ENCODE data around the gene CDKN1C.
A peak's percentile ranks its signal among the peaks of the same experiment; 100 is the strongest.
"Not testable (repeated sequence)": the region's sequence is repeated elsewhere in the genome, so short reads cannot be mapped to it uniquely, and the experiment has no call there.

CDKN1C gene

GRCh38 chr11:2908130-2908529, 22.6 kb upstream of the CDKN1C start:
- no peaks in the 10 kb centered on the region for H3K36me3 ChIP-seq (replicated peaks)
- H3K27me3 ChIP-seq (replicated peaks), result no peaks in the 10 kb centered on the region
- H3K4me3 ChIP-seq (ENCODE audit: low read depth, low read length), result no peak overlapping the region
- no peak for DNase-seq
- TF ChIP-seq CTCF (IDR thresholded peaks at IDR 0.05; ENCODE audit: low read depth, low read length, missing control alignments), result no peak
- in situ Hi-C loops (cut with HindIII; ENCODE audit: low pct_ligation_motif_present, low sequenced_read_pairs), result no loop called here
- no peak overlapping the region for H3K27ac ChIP-seq

GRCh38 chr11:2905299-2905698, 19.7 kb upstream of the CDKN1C start:
- H3K36me3 ChIP-seq (replicated peaks); in situ Hi-C loops (cut with HindIII; ENCODE audit: low pct_ligation_motif_present, low sequenced_read_pairs); H3K27me3 ChIP-seq (replicated peaks): not testable (repeated sequence)

GRCh38 chr11:2904153-2905052, 18.8 kb upstream of the CDKN1C start:
- no peak for TF ChIP-seq CTCF (IDR thresholded peaks at IDR 0.05; ENCODE audit: low read depth, low read length, missing control alignments)
- Histone ChIP-seq H3K27me3 (replicated peaks) (no peaks in the 10 kb centered on the region), H3K27ac (no peak overlapping the region), H3K4me3 (ENCODE audit: low read depth, low read length) (no peak overlapping the region), H3K36me3 (replicated peaks) (no peaks in the 10 kb centered on the region)
- in situ Hi-C loops (cut with HindIII; ENCODE audit: low pct_ligation_motif_present, low sequenced_read_pairs), result no loop called here
- DNase-seq, result no peak

More at GRCh38 chr11:2905299-2905698, 19.7 kb upstream of the CDKN1C start:
- not testable (repeated sequence) for DNase-seq; H3K27ac ChIP-seq; H3K4me3 ChIP-seq (ENCODE audit: low read depth, low read length)

GRCh38 chr11:2903672-2904011, 18.1 kb upstream of the CDKN1C start:
- Histone ChIP-seq H3K4me3 (ENCODE audit: low read depth, low read length) (no peak overlapping the region), H3K36me3 (replicated peaks) (no peaks in the 10 kb centered on the region), H3K27me3 (replicated peaks) (no peaks in the 10 kb centered on the region), H3K27ac (no peak overlapping the region)
- DNase-seq, result no peak
- TF ChIP-seq CTCF (IDR thresholded peaks at IDR 0.05; ENCODE audit: low read depth, low read length, missing control alignments), result no peak
- in situ Hi-C loops (cut with HindIII; ENCODE audit: low pct_ligation_motif_present, low sequenced_read_pairs), result no loop called here

GRCh38 chr11:2902784-2903671, 17.5 kb upstream of the CDKN1C start:
- H3K27me3 ChIP-seq (replicated peaks), result no peaks in the 10 kb centered on the region
- no peak overlapping the region for H3K27ac ChIP-seq
- H3K36me3 ChIP-seq (replicated peaks), result no peaks in the 10 kb centered on the region
- peak overlapping the region; percentile 64 for H3K4me3 ChIP-seq (ENCODE audit: low read depth, low read length)
- in situ Hi-C loops (cut with HindIII; ENCODE audit: low pct_ligation_motif_present, low sequenced_read_pairs), result no loop called here
- no peak for DNase-seq
- no peak for TF ChIP-seq CTCF (IDR thresholded peaks at IDR 0.05; ENCODE audit: low read depth, low read length, missing control alignments)

Data from brain microvascular endothelial cell (primary cell).